Upper lobe of right lung (tissue), 1 donor: Measurements from ENCODE around the gene MAGEA9B. TPM values are rescaled to one million over a fixed set of nuclear protein-coding genes. Genes with fewer than 3 reads are reported as not detected.
A peak's percentile ranks its signal among the peaks of the same experiment; 100 is the strongest.
"Not testable (repeated sequence)": the region's sequence is repeated elsewhere in the genome, so short reads cannot be mapped to it uniquely, and the experiment has no call there.

Experiments
- ATAC-seq: fragments of 200-7000 bp; cut with Tn5 transposase; one replicate; pipeline ENCODE4 v1.9.1; 2020; ENCODE audit warnings: mild to moderate bottlenecking, moderate library complexity
- DNase-seq: peaks from one replicate; pipeline ENCODE4 v3.0.0-alpha.2; 2020
- H3K27ac ChIP-seq: fragments of 200-600 bp; one replicate; pipeline ENCODE4 v1.8.0; 2022
- H3K27me3 ChIP-seq: fragments of 200-600 bp; one replicate; pipeline ENCODE4 v1.8.0; 2022; ENCODE audit warnings: mild to moderate bottlenecking
- H3K36me3 ChIP-seq: fragments of 200-600 bp; one replicate; pipeline ENCODE4 v1.8.0; 2022
- H3K4me1 ChIP-seq: fragments of 200-600 bp; one replicate; pipeline ENCODE4 v1.8.0; 2022
- H3K4me3 ChIP-seq: fragments of 200-600 bp; one replicate; pipeline ENCODE4 v1.8.0; 2022; ENCODE audit warnings: mild to moderate bottlenecking
- H3K9me3 ChIP-seq: fragments of 200-600 bp; one replicate; pipeline ENCODE4 v1.8.0; 2022
- CTCF ChIP-seq: fragments of 200-600 bp; IDR thresholded peaks from one replicate; pipeline ENCODE4 v1.8.0; 2022; ENCODE audit warnings: antibody characterized with exemption
- intact Hi-C: fragments of 100-400 bp; cut with DNase I; formaldehyde crosslinking; loops from one replicate; pipeline ENCODE4 v1.11.0; 2022
- total RNA-seq: library from RNA; stranded (reverse); fragmentation: NEBNext Ultra II Directional; extraction: Animal tissue kit (Norgen Biotek cat#: 25700); gene quantifications from one replicate; pipeline ENCODE4 v1.2.1, GENCODE V29; 2021
- donor health status: DM: no; HTN: yes; CAD: no; lungs with severe emphysema.

MAGEA9B gene
- total RNA-seq, 1 donor from 2014 or later, result not detected

GRCh38 chrX:149541521-149542047 is 45.7 kb downstream of the MAGEA9B start:
- intact Hi-C loops, result no loop called here
- Histone ChIP-seq H3K4me1 (peaks cover 3% of the 10 kb centered on the region), H3K4me3 (peak overlapping the region; percentile 65), H3K9me3 (no peaks in the 10 kb centered on the region), H3K27ac (peak overlapping the region; percentile 91), H3K27me3 (no peaks in the 10 kb centered on the region), H3K36me3 (no peaks in the 10 kb centered on the region)
- no peak for TF ChIP-seq CTCF
- DNase-seq (no peak), ATAC-seq (no peak)

- H3K4me3 ChIP-seq, result peak within 1 kb of the TSS; percentile 65
- ATAC-seq, result peak; percentile 70
- no peaks in the 10 kb centered on the region for H3K36me3 ChIP-seq
- H3K4me1 ChIP-seq, result peaks cover 3% of the 10 kb centered on the region
- no peaks in the 10 kb centered on the region for H3K9me3 ChIP-seq
- no peaks in the 10 kb centered on the region for H3K27me3 ChIP-seq
- peak; percentile 93 for DNase-seq
- peak within 1 kb of the TSS; percentile 91 for H3K27ac ChIP-seq
- TF ChIP-seq CTCF, result no peak
- intact Hi-C loops, result no loop called here
These were observed 46.4 kb downstream of the MAGEA9B start, which contains the start of gene EOLA1 for GRCh38 chrX:149540621-149541520. EOLA1 (plus strand) TSS chrX:149541012; CDS start chrX:149545631, 4,619 bp downstream.

GRCh38 chrX:149540131-149540620 is 47.1 kb downstream of the MAGEA9B start:
- peak overlapping the region; percentile 91 for H3K27ac ChIP-seq
- ATAC-seq, result peak; percentile 80

GRCh38 chrX:149539283-149540130 is 47.8 kb downstream of the MAGEA9B start:
- Histone ChIP-seq H3K9me3 (no peaks in the 10 kb centered on the region), H3K27me3 (no peaks in the 10 kb centered on the region), H3K36me3 (no peaks in the 10 kb centered on the region), H3K4me1 (peaks cover 3% of the 10 kb centered on the region), H3K27ac (peak overlapping the region; percentile 55), H3K4me3 (peak overlapping the region; percentile 47)
- intact Hi-C loops, result no loop called here
- DNase-seq (peak; percentile 94), ATAC-seq (peak; percentile 76)
- no peak for TF ChIP-seq CTCF

More at GRCh38 chrX:149540131-149540620, 47.1 kb downstream of the MAGEA9B start:
- H3K4me3 ChIP-seq, result peak overlapping the region; percentile 65
- DNase-seq, result peak; percentile 95
- TF ChIP-seq CTCF, result no peak
- no peaks in the 10 kb centered on the region for H3K36me3 ChIP-seq
- H3K4me1 ChIP-seq, result peaks cover 3% of the 10 kb centered on the region
- intact Hi-C loops, result no loop called here
- H3K9me3 ChIP-seq, result no peaks in the 10 kb centered on the region
- H3K27me3 ChIP-seq, result no peaks in the 10 kb centered on the region

- H3K4me3 ChIP-seq, ATAC-seq, H3K27ac ChIP-seq, H3K4me1 ChIP-seq, H3K36me3 ChIP-seq, DNase-seq, H3K27me3 ChIP-seq, intact Hi-C loops, H3K9me3 ChIP-seq: not testable (repeated sequence)
These were observed 49.8 kb downstream of the MAGEA9B start for GRCh38 chrX:149537474-149537873.

GRCh38 chrX:149534926-149535602 is 52.2 kb downstream of the MAGEA9B start:
- intact Hi-C loops, result not testable (repeated sequence)

GRCh38 chrX:149533999-149534398 is 53.3 kb downstream of the MAGEA9B start:
- ATAC-seq, result not testable (repeated sequence)

More at GRCh38 chrX:149534926-149535602, 52.2 kb downstream of the MAGEA9B start:
- not testable (repeated sequence) for H3K9me3 ChIP-seq, H3K4me1 ChIP-seq, H3K4me3 ChIP-seq, ATAC-seq, DNase-seq, H3K36me3 ChIP-seq, H3K27me3 ChIP-seq, H3K27ac ChIP-seq

GRCh38 chrX:149532868-149533267 is 54.4 kb downstream of the MAGEA9B start:
- H3K9me3 ChIP-seq, H3K4me1 ChIP-seq, H3K27ac ChIP-seq, ATAC-seq, H3K4me3 ChIP-seq, intact Hi-C loops, DNase-seq, H3K36me3 ChIP-seq, H3K27me3 ChIP-seq: not testable (repeated sequence)

More at GRCh38 chrX:149533999-149534398, 53.3 kb downstream of the MAGEA9B start:
- DNase-seq, H3K4me1 ChIP-seq, intact Hi-C loops, H3K9me3 ChIP-seq, H3K4me3 ChIP-seq, H3K36me3 ChIP-seq, H3K27me3 ChIP-seq, H3K27ac ChIP-seq: not testable (repeated sequence)
